MM.1S (cell line): ENCODE data around the gene SERPINB6.

ENCODE experiments used
- DNase-seq: peaks from one replicate; pipeline ENCODE4 v3.0.0-alpha.2; 2015
- H2AFZ ChIP-seq: fragments of 300-600 bp; sonication (generic); 2 replicates; pipeline ENCODE4 v1.6.0; 2016; ENCODE audit warnings: antibody characterized with exemption, low read length
- H3F3A ChIP-seq: fragments of 300-600 bp; sonication (generic); 2 replicates; pipeline ENCODE4 v1.6.1; 2016; ENCODE audit warnings: mild to moderate bottlenecking, antibody characterized with exemption, low read length, moderate library complexity, mixed read lengths; ENCODE audit not compliant: insufficient read depth
- H3K27ac ChIP-seq: fragments of 300-600 bp; sonication (generic); 2 replicates; pipeline ENCODE4 v1.5.1; 2016; ENCODE audit warnings: mild to moderate bottlenecking, low read length
- H3K27me3 ChIP-seq: fragments of 300-600 bp; sonication (generic); replicated peaks from 2 replicates; pipeline ENCODE4 v1.6.0; 2016; ENCODE audit warnings: low read length; ENCODE audit not compliant: insufficient read depth
- H3K36me3 ChIP-seq: fragments of 300-600 bp; sonication (generic); replicated peaks from 2 replicates; pipeline ENCODE4 v1.6.1; 2016; ENCODE audit warnings: mild to moderate bottlenecking, low read length, mixed read lengths; ENCODE audit not compliant: insufficient read depth
- H3K4me1 ChIP-seq: fragments of 300-600 bp; sonication (generic); 2 replicates; pipeline ENCODE4 v1.6.1; 2016; ENCODE audit warnings: low read length, mixed read lengths
- H3K4me2 ChIP-seq: fragments of 300-600 bp; sonication (generic); 2 replicates; pipeline ENCODE4 v1.6.0; 2016; ENCODE audit warnings: low read depth, low read length
- H3K4me3 ChIP-seq: fragments of 300-600 bp; sonication (generic); 2 replicates; pipeline ENCODE4 v1.5.1; 2016; ENCODE audit warnings: low read length, mixed read lengths
- H3K79me2 ChIP-seq: fragments of 300-600 bp; sonication (generic); 2 replicates; pipeline ENCODE4 v1.6.1; 2016; ENCODE audit warnings: mixed run types, low read length, mixed read lengths
- H3K9ac ChIP-seq: fragments of 300-600 bp; sonication (generic); 2 replicates; pipeline ENCODE4 v1.6.1; 2016; ENCODE audit warnings: low read length, mixed read lengths
- H3K9me2 ChIP-seq: fragments of 300-600 bp; sonication (generic); replicated peaks from 2 replicates; pipeline ENCODE4 v1.6.1; 2016; ENCODE audit warnings: mild to moderate bottlenecking, low read length, mixed read lengths; ENCODE audit not compliant: insufficient read depth
- H3K9me3 ChIP-seq: fragments of 300-600 bp; sonication (generic); replicated peaks from 2 replicates; pipeline ENCODE4 v1.6.1; 2016; ENCODE audit warnings: mild to moderate bottlenecking, low read length, mixed read lengths; ENCODE audit not compliant: insufficient read depth
- H4K20me1 ChIP-seq: fragments of 300-600 bp; sonication (generic); 2 replicates; pipeline ENCODE4 v1.6.1; 2016; ENCODE audit warnings: mild to moderate bottlenecking, low read length, moderate library complexity, mixed read lengths; ENCODE audit not compliant: insufficient read depth
- EZH2 ChIP-seq: fragments of 300-600 bp; sonication (generic); optimal IDR thresholded peaks from 2 replicates; pipeline ENCODE3; 2017; ENCODE audit warnings: low read depth, mild to moderate bottlenecking, antibody characterized with exemption, low read length, mixed read lengths
- EZH2phosphoT487 ChIP-seq: fragments of 300-600 bp; sonication (generic); IDR thresholded peaks from 2 replicates; pipeline ENCODE4 v1.6.1; 2018; ENCODE audit warnings: antibody characterized with exemption, low read length
- TF ChIP-seq, protein P1 (sequence below): fragments of 300-600 bp; sonication (generic); IDR thresholded peaks from 2 replicates; pipeline ENCODE4 v1.5.1; 2016; ENCODE audit warnings: antibody characterized with exemption, low read length, mixed read lengths

The SERPINB6 gene

GRCh38 chr6:2967936-2968335 is 3.4 kb downstream of the SERPINB6 start:
- no peak overlapping the region for H3K4me2 ChIP-seq
- H3F3A ChIP-seq: no peaks in the 10 kb centered on the region
- no peak overlapping the region for H3K9ac ChIP-seq
- H3K4me1 ChIP-seq: no peaks in the 10 kb centered on the region
- H3K36me3 ChIP-seq: no peaks in the 10 kb centered on the region
- no peak for DNase-seq
- no peaks in the 10 kb centered on the region for H3K9me3 ChIP-seq
- H3K27ac ChIP-seq: no peak overlapping the region
- no peaks in the 10 kb centered on the region for H3K27me3 ChIP-seq
- no peak overlapping the region for H3K4me3 ChIP-seq
- no peaks in the 10 kb centered on the region for H3K9me2 ChIP-seq
- TF ChIP-seq EZH2 (no peak), EZH2phosphoT487 (no peak)
- TF ChIP-seq, protein P1, sequence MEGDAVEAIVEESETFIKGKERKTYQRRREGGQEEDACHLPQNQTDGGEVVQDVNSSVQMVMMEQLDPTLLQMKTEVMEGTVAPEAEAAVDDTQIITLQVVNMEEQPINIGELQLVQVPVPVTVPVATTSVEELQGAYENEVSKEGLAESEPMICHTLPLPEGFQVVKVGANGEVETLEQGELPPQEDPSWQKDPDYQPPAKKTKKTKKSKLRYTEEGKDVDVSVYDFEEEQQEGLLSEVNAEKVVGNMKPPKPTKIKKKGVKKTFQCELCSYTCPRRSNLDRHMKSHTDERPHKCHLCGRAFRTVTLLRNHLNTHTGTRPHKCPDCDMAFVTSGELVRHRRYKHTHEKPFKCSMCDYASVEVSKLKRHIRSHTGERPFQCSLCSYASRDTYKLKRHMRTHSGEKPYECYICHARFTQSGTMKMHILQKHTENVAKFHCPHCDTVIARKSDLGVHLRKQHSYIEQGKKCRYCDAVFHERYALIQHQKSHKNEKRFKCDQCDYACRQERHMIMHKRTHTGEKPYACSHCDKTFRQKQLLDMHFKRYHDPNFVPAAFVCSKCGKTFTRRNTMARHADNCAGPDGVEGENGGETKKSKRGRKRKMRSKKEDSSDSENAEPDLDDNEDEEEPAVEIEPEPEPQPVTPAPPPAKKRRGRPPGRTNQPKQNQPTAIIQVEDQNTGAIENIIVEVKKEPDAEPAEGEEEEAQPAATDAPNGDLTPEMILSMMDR: no peak
- no peak overlapping the region for H2AFZ ChIP-seq
- H4K20me1 ChIP-seq: no peaks in the 10 kb centered on the region
- no peaks in the 10 kb centered on the region for H3K79me2 ChIP-seq

DNA sequence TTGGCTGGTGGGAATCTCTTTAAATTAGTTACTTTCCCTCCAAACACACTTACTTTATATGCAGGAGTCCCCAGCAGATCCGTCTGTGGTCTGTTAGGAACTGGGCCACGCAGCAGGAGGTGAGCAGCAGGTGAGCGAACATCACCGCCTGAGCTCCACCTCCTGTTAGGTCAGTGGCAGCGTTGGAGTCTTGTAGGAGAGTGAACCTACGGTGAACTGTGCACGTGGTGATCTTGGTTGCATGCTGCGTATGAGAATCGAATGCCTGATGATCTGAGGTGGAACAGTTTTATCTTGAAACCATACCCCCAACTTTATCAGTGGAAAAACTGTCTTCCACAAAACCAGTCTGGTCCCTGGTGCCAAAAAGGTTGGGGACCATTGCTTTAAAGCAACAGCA is 5.0 kb downstream of the SERPINB6 start:
- no peaks in the 10 kb centered on the region for H3K36me3 ChIP-seq
- H2AFZ ChIP-seq: no peak overlapping the region
- H3K27me3 ChIP-seq: no peaks in the 10 kb centered on the region
- H3K9ac ChIP-seq: no peak overlapping the region
- H3K4me2 ChIP-seq: no peak overlapping the region
- H3K9me3 ChIP-seq: no peaks in the 10 kb centered on the region
- H3K4me3 ChIP-seq: no peak overlapping the region
- no peaks in the 10 kb centered on the region for H4K20me1 ChIP-seq
- TF ChIP-seq EZH2phosphoT487 (no peak), EZH2 (no peak)
- TF ChIP-seq, protein P1: no peak
- no peaks in the 10 kb centered on the region for H3F3A ChIP-seq
- H3K9me2 ChIP-seq: no peaks in the 10 kb centered on the region
- peaks cover 5% of the 10 kb centered on the region for H3K4me1 ChIP-seq
- no peak overlapping the region for H3K27ac ChIP-seq
- no peak for DNase-seq
- H3K79me2 ChIP-seq: no peaks in the 10 kb centered on the region

- no peak overlapping the region for H3K4me3 ChIP-seq
- TF ChIP-seq EZH2 (no peak), EZH2phosphoT487 (no peak)
- TF ChIP-seq, protein P1: no peak
- H3K27me3 ChIP-seq: no peaks in the 10 kb centered on the region
- no peak overlapping the region for H3K9ac ChIP-seq
- no peaks in the 10 kb centered on the region for H4K20me1 ChIP-seq
- no peak overlapping the region for H3K27ac ChIP-seq
- no peaks in the 10 kb centered on the region for H3K9me2 ChIP-seq
- no peaks in the 10 kb centered on the region for H3F3A ChIP-seq
- no peaks in the 10 kb centered on the region for H3K36me3 ChIP-seq
- no peaks in the 10 kb centered on the region for H3K9me3 ChIP-seq
- H2AFZ ChIP-seq: no peak overlapping the region
- no peak overlapping the region for H3K4me2 ChIP-seq
- H3K4me1 ChIP-seq: peaks cover 5% of the 10 kb centered on the region
- no peak for DNase-seq
- H3K79me2 ChIP-seq: no peaks in the 10 kb centered on the region
Observed at GRCh38 chr6:2964793-2965505, 6.4 kb downstream of the SERPINB6 start.
